Measurements from ENCODE around the gene PLCD4. TPM values are rescaled to one million over a fixed set of nuclear protein-coding genes. Genes with fewer than 3 reads are reported as not detected.

Gene PLCD4
- total RNA-seq, 1 donor from 2014 or later = 0.43 TPM

- no peak for DNase-seq (ENCODE audit: missing footprints)
- no peak for ATAC-seq
- intact Hi-C loops (cut with DNase I) = no loop called here
Measured at GRCh38 chr2:218605432-218605831, 2.3 kb upstream of the PLCD4 start.

DNA sequence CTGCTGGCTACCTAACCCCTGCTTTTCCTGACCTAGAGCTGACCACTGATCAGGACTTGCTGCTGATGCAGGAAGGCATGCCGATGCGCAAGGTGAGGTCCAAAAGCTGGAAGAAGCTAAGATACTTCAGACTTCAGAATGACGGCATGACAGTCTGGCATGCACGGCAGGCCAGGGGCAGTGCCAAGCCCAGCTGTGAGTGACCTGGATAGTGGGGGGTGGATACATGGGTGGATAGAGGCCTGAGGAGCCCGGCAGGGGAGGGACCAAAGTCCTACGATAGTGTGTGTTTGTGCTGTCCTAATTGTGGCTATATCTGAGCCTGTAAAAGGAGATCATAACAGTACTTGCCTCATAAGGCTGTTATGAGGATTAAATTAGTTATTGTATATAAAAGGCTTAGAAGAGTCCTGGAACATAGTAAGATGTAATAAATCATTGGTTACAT, 8.2 kb downstream of the PLCD4 start:
- ATAC-seq (no peak), DNase-seq (ENCODE audit: missing footprints) (no peak)
- intact Hi-C loops (cut with DNase I) = no loop called here

GRCh38 chr2:218618102-218618860, 10.6 kb downstream of the PLCD4 start:
- DNase-seq (ENCODE audit: missing footprints) (no peak), ATAC-seq (no peak)
- intact Hi-C loops (cut with DNase I) = no loop called here

GRCh38 chr2:218621007-218621406, 13.3 kb downstream of the PLCD4 start:
- no peak for DNase-seq (ENCODE audit: missing footprints)
- no peak for ATAC-seq
- intact Hi-C loops (cut with DNase I) = no loop called here

DNA sequence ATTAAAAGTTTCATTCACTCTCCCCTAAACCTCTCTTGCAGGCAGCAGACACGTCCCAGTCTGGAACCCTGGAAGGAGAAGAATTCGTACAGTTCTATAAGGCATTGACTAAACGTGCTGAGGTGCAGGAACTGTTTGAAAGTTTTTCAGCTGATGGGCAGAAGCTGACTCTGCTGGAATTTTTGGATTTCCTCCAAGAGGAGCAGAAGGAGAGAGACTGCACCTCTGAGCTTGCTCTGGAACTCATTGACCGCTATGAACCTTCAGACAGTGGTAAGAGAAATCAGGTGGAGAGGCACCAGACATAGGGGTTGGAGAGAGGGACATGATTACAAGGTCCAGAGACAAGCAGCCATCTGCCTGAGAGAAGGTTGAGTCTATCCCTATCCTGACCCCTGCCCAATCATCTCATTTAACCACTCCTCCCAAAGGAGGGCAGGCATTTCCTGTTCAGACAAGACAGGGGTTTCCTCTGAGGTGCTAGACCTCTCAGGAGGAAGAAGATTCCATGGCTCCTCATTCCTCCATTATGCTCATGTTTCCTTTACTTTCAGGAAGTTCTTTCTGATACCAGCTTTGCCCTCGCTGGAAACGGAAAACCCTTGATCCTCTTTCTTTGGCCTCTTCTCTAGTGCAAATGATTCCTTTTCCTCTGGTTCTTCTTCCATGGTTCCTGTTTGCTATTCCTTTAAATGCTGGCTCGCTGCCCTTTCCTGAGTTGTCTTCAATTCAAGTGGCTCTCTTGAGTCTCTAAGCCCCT, 15.1 kb downstream of the PLCD4 start:
- ATAC-seq (peak; percentile 31), DNase-seq (ENCODE audit: missing footprints) (no peak)
- intact Hi-C loops (cut with DNase I) = no loop called here

DNA sequence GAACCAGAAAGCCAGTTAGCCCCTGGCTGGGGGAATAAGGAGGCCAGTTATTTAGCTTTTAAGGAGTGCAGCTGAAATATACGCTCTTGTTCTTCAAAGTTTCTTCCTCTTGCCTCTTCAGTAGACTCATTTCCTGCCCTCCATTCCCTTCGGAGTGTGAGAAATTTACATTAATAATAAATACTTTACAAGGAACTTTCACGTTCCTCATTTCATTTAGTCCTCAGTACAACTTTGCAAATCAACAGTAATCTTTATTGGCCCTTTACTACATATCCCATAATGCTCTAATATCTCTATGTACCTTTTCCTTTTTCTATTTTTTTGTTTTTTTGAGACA, 15.6 kb downstream of the PLCD4 start:
- intact Hi-C loops (cut with DNase I) = no loop called here
- ATAC-seq = no peak

DNA sequence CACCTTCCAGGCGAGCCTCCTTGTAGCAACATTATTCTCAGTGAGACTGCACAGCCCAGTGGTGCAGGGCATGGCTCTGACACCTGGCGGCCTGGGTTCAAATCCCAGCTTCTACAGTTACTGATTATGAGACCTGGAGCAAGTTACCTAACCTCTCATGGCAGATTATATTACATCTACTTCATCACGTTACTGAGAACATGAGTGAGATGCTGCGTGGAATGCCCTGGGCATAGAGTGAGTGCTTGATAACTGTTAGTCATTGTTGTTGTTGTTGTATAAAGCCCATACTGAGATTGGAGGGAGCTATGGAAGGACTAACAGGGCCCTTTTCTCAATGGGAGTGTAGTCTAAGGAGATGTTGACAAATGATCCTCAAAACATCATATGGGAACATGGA, 18.7 kb downstream of the PLCD4 start:
- DNase-seq (ENCODE audit: missing footprints) = no peak

More for the DNA sequence above, 15.6 kb downstream of the PLCD4 start:
- DNase-seq (ENCODE audit: missing footprints) = no peak

DNA sequence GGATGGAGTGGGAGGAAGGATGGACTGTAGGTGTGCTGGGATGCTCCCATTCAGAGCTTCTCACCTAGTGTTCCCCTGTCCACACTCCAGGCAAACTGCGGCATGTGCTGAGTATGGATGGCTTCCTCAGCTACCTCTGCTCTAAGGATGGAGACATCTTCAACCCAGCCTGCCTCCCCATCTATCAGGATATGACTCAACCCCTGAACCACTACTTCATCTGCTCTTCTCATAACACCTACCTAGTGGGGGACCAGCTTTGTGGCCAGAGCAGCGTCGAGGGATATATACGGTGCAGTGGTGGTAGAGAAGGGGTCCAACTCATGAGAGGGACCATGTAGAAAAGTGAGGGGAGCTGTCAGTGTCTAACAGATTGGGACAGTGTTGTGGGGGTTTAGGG, 20.2 kb downstream of the PLCD4 start:
- ATAC-seq (peak; percentile 16), DNase-seq (ENCODE audit: missing footprints) (no peak)
- intact Hi-C loops (cut with DNase I) = no loop called here

More for the DNA sequence above, 18.7 kb downstream of the PLCD4 start:
- ATAC-seq = no peak
- intact Hi-C loops (cut with DNase I) = no loop called here

GRCh38 chr2:218631837-218632236, 24.1 kb downstream of the PLCD4 start:
- intact Hi-C loops (cut with DNase I) = no loop called here
- no peak for ATAC-seq
- no peak for DNase-seq (ENCODE audit: missing footprints)

- no peak for ATAC-seq
- DNase-seq (ENCODE audit: missing footprints) = no peak
- intact Hi-C loops (cut with DNase I) = no loop called here
Measured at GRCh38 chr2:218635719-218636118, 28.0 kb downstream of the PLCD4 start.

DNA sequence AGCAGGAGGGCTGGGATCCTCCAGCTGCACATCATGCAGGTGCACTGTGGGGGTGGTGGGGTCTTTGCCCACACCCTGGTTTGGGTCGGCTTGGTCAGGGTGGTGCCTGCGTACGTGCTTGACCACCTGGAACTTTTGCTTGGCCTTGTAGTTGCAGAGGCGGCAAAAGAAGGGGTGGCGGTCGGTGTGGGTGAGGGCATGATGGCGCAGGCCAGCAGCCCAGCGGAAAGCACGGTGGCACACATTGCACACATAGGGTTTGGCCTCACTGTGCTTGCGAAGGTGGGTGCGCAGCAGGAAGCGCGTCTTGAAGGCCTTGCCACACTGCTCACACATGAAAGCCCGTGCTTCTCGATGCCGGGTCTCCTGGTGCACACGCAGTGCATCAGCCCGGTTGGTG, 30.7 kb downstream of the PLCD4 start:
- DNase-seq (ENCODE audit: missing footprints) (no peak), ATAC-seq (no peak)
- intact Hi-C loops (cut with DNase I) = no loop called here

DNA sequence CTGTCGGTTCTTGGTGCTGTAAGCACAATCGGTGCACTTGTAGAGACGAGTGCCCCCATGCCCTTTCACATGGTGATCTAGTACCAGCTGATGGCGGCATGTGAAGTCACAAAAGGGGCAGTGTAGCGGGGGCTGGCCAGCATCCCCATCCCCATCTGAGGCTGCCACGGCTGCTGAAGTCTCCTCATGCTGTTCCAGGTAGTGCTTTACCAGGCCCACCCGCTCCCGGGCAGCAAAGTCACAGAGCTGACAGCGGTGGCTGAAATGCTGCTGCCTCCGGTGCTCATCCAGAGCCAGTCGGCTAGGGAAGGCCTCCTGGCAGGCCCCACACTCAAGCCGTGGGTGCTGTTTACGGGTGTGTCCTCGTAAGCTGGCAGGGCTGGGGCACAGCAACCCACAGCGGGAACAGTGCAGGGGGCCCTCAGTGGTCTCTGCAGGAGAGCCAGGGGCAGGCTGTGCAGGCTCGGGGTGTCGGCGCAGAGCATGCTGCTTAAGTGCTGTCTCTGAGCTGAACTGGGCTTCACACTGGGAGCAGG, 34.5 kb downstream of the PLCD4 start:
- intact Hi-C loops (cut with DNase I) = no loop called here
- no peak for ATAC-seq
- no peak for DNase-seq (ENCODE audit: missing footprints)

DNA sequence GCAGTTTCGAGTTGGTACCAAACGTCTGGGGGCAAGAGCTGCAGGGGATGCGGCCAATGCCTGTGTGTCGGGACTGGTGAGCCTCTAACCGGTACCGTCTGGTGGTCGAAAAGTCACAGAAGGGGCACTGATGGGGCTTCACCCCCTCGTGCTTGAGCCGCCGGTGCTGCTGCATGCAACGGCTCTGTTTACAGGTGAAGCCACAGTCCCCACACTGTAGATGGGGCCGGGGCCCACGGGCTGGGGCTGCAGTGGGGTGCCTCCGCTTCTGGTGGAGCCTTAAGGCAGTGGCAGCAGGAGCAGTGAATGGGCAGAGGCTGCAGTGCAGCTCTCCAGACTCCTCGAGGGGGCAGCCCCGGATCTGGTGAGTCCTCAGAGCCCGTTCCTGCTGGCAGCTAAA, 35.1 kb downstream of the PLCD4 start:
- intact Hi-C loops (cut with DNase I) = no loop called here
- no peak for DNase-seq (ENCODE audit: missing footprints)
- ATAC-seq = no peak

DNA sequence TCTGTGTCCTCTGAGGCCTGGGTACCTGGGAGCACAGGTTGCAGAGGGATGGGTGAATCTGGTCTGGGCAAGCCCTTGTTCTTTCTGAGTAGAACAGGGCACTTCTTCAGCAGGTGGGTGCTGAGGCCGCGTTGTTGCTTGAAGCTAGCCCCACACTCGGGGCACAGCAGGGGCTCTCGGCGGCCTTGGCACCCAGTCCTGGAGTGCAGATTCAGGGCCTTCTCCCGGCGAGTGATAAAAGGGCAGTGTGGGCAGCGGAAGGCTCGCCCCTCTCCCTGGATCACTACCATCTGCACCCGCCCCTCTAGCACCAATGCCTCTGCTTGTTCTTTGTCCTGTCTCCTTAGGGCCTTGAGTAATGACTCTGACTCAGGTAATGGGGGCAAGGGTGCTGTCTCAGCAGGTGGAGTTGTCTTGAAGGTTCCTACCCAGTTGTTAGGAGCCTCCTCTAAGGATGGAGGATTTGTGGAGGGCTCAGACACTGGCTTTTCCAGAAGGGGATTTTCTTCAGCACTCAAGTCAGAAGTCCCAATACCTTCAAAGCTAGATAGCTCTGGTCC, 36.1 kb downstream of the PLCD4 start:
- intact Hi-C loops (cut with DNase I) = no loop called here
- ATAC-seq (no peak), DNase-seq (ENCODE audit: missing footprints) (no peak)

- ATAC-seq (no peak), DNase-seq (ENCODE audit: missing footprints) (no peak)
- intact Hi-C loops (cut with DNase I) = loop anchor here (5.0 kb wide), 1 partner anchor 77 kb away; the partner anchor contains the start of genes CNOT9 and USP37
Measured at GRCh38 chr2:218644721-218645120, 37.0 kb downstream of the PLCD4 start.

DNA sequence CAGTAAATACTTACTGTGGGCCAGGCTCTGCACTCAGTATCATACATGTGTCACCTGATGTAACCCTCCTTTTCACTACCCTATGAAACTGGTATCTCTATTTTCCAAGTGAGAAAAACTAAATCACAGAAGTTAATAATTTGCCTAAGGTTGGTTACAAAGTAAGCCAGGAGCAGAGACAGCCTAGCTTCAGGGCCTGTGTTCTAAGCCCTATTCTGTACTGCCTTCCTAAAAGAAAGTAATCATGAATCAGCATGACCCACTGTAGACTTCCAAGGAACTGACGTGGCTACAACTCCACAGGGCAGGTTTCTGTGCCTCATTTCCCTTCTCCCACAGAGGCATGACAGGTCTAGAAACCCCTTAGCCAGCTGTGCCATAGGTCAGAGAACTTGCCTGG, 37.4 kb downstream of the PLCD4 start:
- DNase-seq (ENCODE audit: missing footprints) (no peak), ATAC-seq (no peak)
- intact Hi-C loops (cut with DNase I) = loop anchor here (5.0 kb wide), 1 partner anchor 78 kb away; the partner anchor contains the start of genes CNOT9 and USP37

GRCh38 chr2:218648088-218648786, 40.5 kb downstream of the PLCD4 start:
- intact Hi-C loops (cut with DNase I) = loop anchor here (5.0 kb wide), 1 partner anchor 81 kb away; the partner anchor contains the start of genes CNOT9 and USP37
- peak; percentile 53 for ATAC-seq
- no peak for DNase-seq (ENCODE audit: missing footprints)

- ATAC-seq (no peak), DNase-seq (ENCODE audit: missing footprints) (no peak)
- intact Hi-C loops (cut with DNase I) = loop anchor here (5.0 kb wide), 1 partner anchor 81 kb away; the partner anchor contains the start of genes CNOT9 and USP37
Measured at GRCh38 chr2:218648787-218649100, 41.0 kb downstream of the PLCD4 start.

DNA sequence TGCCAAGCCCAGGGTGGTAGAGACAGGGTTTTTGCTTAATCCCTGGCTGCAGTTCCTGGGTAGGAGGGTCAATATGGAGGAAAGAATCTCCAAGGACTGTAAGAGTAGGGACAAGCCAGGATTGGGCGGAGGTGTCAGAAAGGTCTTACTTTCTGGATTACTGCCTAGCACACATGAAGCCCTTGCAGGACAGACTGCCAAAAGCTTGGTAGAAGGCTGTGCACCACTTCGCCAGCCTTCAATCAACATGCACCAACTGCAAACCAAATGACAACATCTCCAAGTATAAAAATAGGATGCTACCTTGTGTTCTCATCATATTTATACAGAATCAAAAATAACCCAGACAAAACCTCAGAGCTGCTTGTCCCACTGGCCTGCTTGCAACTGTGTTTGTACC, 48.1 kb downstream of the PLCD4 start:
- intact Hi-C loops (cut with DNase I) = loop anchor here (5.0 kb wide), 1 partner anchor 248 kb away; no protein-coding TSS in a partner anchor
- DNase-seq (ENCODE audit: missing footprints) (no peak), ATAC-seq (peak; percentile 58)

Measured in Right ventricle myocardium inferior (tissue), 1 donor.